T-helper 22 cell (primary cell): ENCODE data around the gene NINJ2.
A peak's percentile ranks its signal among the peaks of the same experiment; 100 is the strongest.
"Not testable (repeated sequence)": the region's sequence is repeated elsewhere in the genome, so short reads cannot be mapped to it uniquely, and the experiment has no call there.

Source experiments
- DNase-seq: peaks from one replicate; pipeline ENCODE4 v3.0.0-alpha.2; 2020; ENCODE audit warnings: low read depth

Gene NINJ2

GRCh38 chr12:641321-641720, 21.9 kb downstream of the NINJ2 start:
- DNase-seq, result not testable (repeated sequence)

- no peak for DNase-seq
Measured at GRCh38 chr12:640773-641172, 22.5 kb downstream of the NINJ2 start.

DNA sequence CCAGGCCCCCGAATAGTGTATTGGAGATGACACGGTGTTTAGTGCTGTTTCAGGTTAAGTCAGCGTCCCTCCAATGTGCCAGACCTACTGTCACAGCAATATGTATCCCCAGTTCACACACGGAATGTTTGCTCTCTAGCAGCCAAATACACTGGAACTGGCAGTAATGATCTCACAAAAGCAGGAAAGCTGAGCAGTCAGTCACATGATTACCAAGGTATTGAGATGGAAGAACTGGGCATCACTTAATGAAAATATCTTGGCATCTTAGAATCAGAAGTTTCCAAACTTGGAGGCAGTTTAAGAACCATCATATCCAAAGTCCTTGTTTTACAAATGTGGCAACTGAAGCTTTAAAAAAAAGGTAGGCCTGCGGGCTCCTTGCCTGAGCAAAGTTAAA, 23.3 kb downstream of the NINJ2 start:
- no peak for DNase-seq

DNA sequence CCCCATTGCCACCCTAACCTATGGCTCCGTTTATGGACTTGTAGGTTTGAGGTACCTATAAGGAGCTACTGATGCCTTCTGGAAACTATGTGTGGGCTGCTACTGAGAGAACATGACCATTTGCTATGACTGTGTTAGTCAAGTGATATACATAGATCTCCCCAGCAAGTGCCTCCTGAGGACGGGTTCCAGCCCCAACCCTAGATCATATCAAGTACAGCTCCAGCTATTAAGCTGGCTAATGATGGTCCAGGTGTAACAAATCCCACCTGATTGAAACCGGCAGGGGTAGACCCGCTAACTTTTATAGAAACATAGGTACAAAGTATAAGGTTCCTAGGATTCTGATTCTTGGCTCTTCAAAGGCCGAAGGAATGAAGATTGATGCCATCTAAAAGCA, 23.7 kb downstream of the NINJ2 start:
- no peak for DNase-seq

DNA sequence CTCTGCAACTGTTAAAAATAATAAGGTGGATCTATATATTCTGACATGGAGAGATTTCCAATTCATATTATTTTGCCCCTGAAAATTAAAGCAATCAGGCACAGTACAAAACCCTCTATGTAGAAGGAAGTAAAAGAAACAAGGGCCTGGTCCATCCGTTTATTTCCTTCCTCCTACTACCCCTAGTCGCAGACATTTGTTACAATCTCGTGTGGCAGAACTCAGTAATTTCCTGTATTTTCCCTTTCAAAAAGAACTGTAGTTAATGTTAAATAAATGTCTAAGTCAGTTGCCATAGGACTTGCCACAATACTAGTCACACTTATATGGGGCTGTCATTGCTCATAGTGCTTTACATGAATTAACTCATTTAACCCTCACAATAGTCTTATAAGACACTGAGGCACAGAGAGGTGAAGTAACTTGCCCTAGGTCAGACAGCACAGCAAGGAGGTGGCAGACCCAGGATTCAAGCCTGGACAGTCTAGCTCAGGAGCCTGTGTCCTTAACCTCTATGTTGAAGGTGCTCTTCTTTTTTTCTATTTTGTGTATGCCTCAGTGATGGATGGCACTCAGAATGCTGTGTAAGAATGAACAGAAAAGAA, 24.2 kb downstream of the NINJ2 start:
- DNase-seq, result no peak

- DNase-seq, result no peak
Measured at GRCh38 chr12:636632-637031, 26.6 kb downstream of the NINJ2 start.

GRCh38 chr12:633731-634130, 29.5 kb downstream of the NINJ2 start:
- DNase-seq, result no peak

- no peak for DNase-seq
Measured at GRCh38 chr12:632102-632696, 31.0 kb downstream of the NINJ2 start.

- DNase-seq, result peak; percentile 56
Measured at GRCh38 chr12:630656-631632, 32.3 kb downstream of the NINJ2 start.

DNA sequence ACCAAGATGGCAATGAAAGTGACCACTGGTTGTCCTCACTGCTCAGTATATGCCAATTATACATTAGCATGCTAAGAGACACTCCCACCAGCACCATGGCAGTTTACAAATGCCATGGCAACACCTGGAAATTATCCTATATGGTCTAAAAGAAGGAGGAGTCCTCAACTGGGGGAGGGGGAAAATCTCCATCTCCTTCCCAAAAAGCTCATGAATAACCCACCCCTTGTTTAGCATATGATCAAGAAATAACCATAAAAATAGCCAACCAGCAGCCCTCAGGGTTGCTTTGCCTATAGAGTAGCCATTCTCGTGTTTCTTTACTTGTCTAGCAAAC, 34.5 kb downstream of the NINJ2 start:
- not testable (repeated sequence) for DNase-seq

DNA sequence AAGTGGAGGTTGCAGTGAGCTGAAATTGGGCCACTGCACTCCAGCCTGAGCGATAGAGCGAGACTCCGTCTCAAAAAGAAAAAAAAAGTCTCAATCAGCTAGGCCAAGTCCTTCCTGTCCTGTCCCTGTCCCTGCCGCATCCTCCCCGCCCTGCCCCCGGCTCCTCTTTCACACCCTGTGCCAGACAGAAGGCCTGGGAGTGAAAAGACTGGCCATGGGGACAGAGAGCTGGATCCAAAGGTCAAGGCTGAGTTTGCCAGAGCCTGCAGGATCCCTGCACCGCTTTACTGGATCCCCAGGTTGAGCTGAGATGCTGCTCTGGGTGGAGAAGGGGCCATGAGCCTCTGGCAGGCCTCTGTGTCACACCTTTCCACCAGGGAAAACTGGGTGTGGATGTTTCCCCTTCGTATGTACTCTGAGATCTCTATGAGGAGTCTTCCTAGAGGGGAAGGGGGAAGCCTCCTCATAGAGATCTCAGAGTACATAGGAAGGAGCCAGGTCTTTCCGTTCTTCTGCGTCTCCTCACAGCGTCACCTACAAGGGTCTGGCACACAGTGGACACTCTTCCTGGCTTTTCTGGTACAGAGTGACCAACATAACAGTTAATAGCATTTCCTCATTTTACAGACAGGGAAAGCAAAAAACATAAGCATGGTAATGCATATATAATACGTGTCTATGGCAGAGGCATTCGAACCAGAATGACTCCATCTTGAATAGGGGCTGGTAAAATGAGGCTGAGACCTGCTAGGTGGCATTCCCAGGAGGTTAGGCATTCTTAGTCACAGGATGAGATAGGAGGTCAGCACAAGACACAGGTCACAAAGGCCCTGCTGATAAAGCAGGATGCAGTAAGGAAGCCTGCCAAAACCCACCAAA, 35.1 kb downstream of the NINJ2 start:
- no peak for DNase-seq

- no peak for DNase-seq
Measured at GRCh38 chr12:627285-627684, 36.0 kb downstream of the NINJ2 start.

DNA sequence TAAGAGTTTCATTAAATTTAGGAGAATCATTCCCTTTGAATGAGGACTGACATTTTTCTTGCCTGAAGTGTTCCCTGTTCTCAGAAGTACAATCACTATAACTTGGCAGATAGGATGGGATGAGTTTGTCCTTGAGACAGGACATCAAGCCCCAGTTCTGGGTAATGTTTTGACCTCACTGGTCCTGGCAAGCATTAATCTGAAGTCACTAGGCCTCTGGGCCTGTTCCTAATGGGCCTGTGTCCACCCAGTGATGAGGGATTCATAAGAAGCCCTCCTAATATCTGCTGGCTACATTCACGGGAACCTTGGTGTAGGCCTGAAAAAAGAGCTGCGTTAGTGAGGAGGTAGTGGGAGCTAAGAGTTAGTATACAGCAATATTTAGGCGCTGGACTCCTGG, 37.2 kb downstream of the NINJ2 start:
- DNase-seq, result no peak

DNA sequence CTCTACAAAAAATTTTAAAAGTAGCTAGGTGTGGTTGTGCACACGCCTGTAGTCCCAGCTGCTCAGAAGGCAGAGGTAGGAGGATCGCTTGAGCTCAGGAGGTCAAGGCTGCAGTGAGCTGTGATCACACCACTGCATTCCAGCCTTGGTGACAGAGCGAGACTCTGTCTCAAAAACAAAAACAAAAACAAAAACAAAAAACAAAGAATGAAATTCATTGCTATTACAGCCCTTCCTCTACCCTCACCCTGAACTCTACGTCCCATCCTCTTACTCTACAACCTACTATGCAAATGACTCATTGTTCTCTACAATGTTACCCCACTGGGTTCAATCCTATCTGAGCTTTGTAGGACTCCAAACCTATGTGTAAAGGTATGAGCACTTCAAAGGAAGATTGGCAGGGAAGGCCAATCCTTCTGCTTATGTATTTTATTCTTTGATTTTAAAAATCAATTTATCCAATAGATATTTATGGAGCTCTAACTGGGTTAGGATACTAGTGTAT, 39.3 kb downstream of the NINJ2 start:
- DNase-seq, result no peak

GRCh38 chr12:623172-623864, 39.9 kb downstream of the NINJ2 start:
- no peak for DNase-seq

GRCh38 chr12:622416-622815, 40.8 kb downstream of the NINJ2 start:
- DNase-seq, result no peak

GRCh38 chr12:619346-619745, 43.9 kb downstream of the NINJ2 start:
- DNase-seq, result no peak

DNA sequence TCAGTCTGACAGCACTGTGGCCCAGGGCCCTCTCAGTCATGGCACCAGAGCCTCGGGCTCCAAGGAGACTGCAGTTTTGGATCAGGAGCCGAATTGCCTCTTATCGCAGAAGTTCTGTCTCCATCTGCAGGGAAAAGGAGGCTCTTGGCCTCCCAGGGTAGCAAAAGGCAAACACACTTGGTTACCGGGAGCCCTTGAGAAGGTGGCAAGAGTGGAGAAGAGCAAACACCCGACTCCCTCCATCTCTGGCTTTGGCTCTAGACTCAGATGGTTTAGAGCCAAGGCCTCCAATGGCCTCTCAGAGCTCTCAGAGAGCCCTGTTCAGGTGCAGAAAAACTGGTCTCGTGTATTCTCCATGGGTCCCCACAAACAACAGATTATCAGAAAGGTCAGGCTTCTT, 44.6 kb downstream of the NINJ2 start:
- DNase-seq, result no peak

DNA sequence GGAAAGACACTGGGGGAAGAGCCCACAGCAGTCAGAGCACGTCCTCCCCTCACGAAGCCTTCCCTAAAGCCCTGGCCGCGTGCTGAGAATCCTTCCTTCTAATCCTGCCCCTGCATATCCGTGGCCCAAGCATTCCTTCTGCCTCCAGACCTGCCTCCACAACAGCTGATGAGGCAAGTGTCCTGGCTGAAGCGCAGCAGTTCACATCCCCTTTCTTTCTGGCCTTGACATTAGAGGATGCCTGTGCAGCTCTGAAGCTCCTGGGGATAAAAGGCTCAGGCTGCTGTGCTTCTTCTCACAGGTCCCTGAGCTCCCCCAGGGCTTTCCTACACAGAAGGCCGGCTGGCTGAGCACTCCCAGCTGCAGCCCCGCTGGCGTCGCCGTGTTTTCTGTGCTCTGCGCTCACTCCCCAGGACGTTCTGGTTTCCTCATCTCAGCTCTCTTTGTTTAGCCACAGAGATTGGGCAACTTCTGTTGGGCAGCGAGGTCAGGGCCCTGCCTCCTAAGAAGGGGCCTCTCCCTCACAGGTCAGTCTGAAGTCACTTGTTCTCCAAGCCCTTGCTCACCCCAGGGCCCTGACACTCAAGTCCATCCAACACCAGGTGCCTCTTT, 45.8 kb downstream of the NINJ2 start:
- DNase-seq, result no peak

GRCh38 chr12:615620-616019, 47.6 kb downstream of the NINJ2 start:
- DNase-seq, result no peak

- DNase-seq, result no peak
Measured at GRCh38 chr12:614411-614970, 48.8 kb downstream of the NINJ2 start.
